ENCODE measurements around the gene CBX1. TPM values are rescaled to one million over a fixed set of nuclear protein-coding genes. Genes with fewer than 3 reads are reported as not detected.

The CBX1 gene
- polyA plus RNA-seq, 1 donor from 2014 or later, result 363 TPM

DNA sequence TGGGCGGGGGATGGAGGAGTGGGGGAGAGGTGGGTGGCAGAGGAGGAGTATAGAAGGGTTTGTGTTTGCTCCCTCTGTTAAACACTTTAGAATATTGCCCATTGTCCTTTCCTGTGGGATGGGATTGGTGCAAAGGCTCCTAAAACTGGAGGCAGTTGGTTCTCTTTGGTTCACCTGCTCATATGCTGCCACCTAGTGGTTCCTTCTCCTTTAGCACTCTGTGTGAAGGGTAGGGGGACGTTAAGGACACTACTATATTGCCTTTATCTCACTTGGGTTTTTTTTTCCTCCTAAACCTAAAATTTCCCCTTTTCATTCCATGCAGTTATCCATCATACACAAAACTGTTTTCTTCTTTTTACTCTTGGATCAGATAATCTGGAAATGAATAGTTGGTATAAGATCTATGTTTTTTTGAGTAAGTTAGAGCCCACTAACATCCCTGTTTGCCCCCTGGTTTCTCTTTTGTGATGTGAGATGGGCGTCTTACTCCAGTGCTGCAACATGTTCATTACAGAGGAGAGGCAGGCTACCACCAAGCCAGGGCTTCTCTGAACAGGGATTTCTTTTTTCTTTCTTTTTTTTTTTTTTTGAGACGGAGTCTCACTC, 30.0 kb upstream of the CBX1 start:
- H3K4me3 ChIP-seq (ENCODE audit: low read length), result no peak overlapping the region
- H3K36me3 ChIP-seq (ENCODE audit: insufficient read depth, low read length), result no peaks in the 10 kb centered on the region
- no peaks in the 10 kb centered on the region for H4K20me1 ChIP-seq (ENCODE audit: insufficient read depth)
- H3K27me3 ChIP-seq (ENCODE audit: insufficient read depth, low read depth, low read length), result no peaks in the 10 kb centered on the region
- H3K27ac ChIP-seq (ENCODE audit: low read length), result no peak overlapping the region
- H3K9me3 ChIP-seq (ENCODE audit: low read length), result no peaks in the 10 kb centered on the region
- H3K9ac ChIP-seq (ENCODE audit: low read length), result no peak overlapping the region
- no peak overlapping the region for H2AFZ ChIP-seq (ENCODE audit: low read depth, low read length)
- H3K4me2 ChIP-seq (ENCODE audit: low read length), result no peak overlapping the region
- no peaks in the 10 kb centered on the region for H3K9me2 ChIP-seq (ENCODE audit: insufficient read depth, low read length)
- H3F3A ChIP-seq (ENCODE audit: insufficient read depth, low read length, poor library complexity, severe bottlenecking), result no peaks in the 10 kb centered on the region
- H3K79me2 ChIP-seq (replicated peaks; ENCODE audit: insufficient read depth, low read length), result no peaks in the 10 kb centered on the region
- TF ChIP-seq RAD21 (conservative IDR thresholded peaks at IDR 0.05) (peak; percentile 69), SMC3 (conservative IDR thresholded peaks at IDR 0.05; ENCODE audit: poor library complexity) (peak; percentile 67), TAF1 (IDR thresholded peaks at IDR 0.05; ENCODE audit: low read depth) (no peak), POLR2AphosphoS5 (IDR thresholded peaks at IDR 0.05) (no peak), EZH2 (IDR thresholded peaks at IDR 0.05; ENCODE audit: borderline replicate concordance, insufficient read depth, low read length, poor library complexity, severe bottlenecking) (no peak), EP300 (conservative IDR thresholded peaks at IDR 0.05; ENCODE audit: poor library complexity, severe bottlenecking) (no peak), MXI1 (conservative IDR thresholded peaks at IDR 0.05; ENCODE audit: poor library complexity, severe bottlenecking) (no peak)
- TF ChIP-seq, protein P1, sequence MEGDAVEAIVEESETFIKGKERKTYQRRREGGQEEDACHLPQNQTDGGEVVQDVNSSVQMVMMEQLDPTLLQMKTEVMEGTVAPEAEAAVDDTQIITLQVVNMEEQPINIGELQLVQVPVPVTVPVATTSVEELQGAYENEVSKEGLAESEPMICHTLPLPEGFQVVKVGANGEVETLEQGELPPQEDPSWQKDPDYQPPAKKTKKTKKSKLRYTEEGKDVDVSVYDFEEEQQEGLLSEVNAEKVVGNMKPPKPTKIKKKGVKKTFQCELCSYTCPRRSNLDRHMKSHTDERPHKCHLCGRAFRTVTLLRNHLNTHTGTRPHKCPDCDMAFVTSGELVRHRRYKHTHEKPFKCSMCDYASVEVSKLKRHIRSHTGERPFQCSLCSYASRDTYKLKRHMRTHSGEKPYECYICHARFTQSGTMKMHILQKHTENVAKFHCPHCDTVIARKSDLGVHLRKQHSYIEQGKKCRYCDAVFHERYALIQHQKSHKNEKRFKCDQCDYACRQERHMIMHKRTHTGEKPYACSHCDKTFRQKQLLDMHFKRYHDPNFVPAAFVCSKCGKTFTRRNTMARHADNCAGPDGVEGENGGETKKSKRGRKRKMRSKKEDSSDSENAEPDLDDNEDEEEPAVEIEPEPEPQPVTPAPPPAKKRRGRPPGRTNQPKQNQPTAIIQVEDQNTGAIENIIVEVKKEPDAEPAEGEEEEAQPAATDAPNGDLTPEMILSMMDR (IDR thresholded peaks at IDR 0.05; ENCODE audit: poor library complexity, severe bottlenecking), result peak; percentile 70
- TF ChIP-seq, protein P2, sequence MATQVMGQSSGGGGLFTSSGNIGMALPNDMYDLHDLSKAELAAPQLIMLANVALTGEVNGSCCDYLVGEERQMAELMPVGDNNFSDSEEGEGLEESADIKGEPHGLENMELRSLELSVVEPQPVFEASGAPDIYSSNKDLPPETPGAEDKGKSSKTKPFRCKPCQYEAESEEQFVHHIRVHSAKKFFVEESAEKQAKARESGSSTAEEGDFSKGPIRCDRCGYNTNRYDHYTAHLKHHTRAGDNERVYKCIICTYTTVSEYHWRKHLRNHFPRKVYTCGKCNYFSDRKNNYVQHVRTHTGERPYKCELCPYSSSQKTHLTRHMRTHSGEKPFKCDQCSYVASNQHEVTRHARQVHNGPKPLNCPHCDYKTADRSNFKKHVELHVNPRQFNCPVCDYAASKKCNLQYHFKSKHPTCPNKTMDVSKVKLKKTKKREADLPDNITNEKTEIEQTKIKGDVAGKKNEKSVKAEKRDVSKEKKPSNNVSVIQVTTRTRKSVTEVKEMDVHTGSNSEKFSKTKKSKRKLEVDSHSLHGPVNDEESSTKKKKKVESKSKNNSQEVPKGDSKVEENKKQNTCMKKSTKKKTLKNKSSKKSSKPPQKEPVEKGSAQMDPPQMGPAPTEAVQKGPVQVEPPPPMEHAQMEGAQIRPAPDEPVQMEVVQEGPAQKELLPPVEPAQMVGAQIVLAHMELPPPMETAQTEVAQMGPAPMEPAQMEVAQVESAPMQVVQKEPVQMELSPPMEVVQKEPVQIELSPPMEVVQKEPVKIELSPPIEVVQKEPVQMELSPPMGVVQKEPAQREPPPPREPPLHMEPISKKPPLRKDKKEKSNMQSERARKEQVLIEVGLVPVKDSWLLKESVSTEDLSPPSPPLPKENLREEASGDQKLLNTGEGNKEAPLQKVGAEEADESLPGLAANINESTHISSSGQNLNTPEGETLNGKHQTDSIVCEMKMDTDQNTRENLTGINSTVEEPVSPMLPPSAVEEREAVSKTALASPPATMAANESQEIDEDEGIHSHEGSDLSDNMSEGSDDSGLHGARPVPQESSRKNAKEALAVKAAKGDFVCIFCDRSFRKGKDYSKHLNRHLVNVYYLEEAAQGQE (IDR thresholded peaks at IDR 0.05; ENCODE audit: borderline replicate concordance), result no peak

DNA sequence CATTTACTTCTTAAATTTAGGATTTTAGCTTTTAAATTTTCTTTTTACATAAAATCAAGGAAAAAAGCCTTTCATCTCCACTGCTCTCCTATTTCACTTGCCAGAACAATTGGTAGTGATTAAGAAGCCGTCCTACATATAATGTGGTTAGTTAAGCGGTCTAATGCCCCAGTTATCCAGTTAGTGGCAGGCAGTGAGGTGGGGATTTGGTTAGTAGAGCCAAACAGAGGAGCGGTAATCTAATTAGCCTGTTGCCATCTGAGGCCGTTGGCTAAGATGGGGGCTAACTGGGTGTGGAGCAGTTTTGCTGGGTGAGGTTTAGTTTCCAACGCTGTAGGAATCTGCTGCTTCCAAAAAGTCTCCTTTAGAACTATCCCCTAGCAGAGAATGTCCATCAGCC, 28.7 kb upstream of the CBX1 start:
- Histone ChIP-seq H3K4me3 (ENCODE audit: low read length) (no peak overlapping the region), H3K4me2 (ENCODE audit: low read length) (no peak overlapping the region), H3K9me3 (ENCODE audit: low read length) (no peaks in the 10 kb centered on the region), H3F3A (ENCODE audit: insufficient read depth, low read length, poor library complexity, severe bottlenecking) (no peaks in the 10 kb centered on the region), H3K79me2 (replicated peaks; ENCODE audit: insufficient read depth, low read length) (no peaks in the 10 kb centered on the region), H4K20me1 (ENCODE audit: insufficient read depth) (no peaks in the 10 kb centered on the region), H3K27ac (ENCODE audit: low read length) (no peak overlapping the region), H2AFZ (ENCODE audit: low read depth, low read length) (no peak overlapping the region), H3K27me3 (ENCODE audit: insufficient read depth, low read depth, low read length) (no peaks in the 10 kb centered on the region), H3K36me3 (ENCODE audit: insufficient read depth, low read length) (no peaks in the 10 kb centered on the region), H3K9me2 (ENCODE audit: insufficient read depth, low read length) (no peaks in the 10 kb centered on the region), H3K9ac (ENCODE audit: low read length) (no peak overlapping the region)
- TF ChIP-seq RAD21 (conservative IDR thresholded peaks at IDR 0.05) (no peak), TAF1 (IDR thresholded peaks at IDR 0.05; ENCODE audit: low read depth) (no peak), POLR2AphosphoS5 (IDR thresholded peaks at IDR 0.05) (no peak), MXI1 (conservative IDR thresholded peaks at IDR 0.05; ENCODE audit: poor library complexity, severe bottlenecking) (no peak), EZH2 (IDR thresholded peaks at IDR 0.05; ENCODE audit: borderline replicate concordance, insufficient read depth, low read length, poor library complexity, severe bottlenecking) (no peak)
- TF ChIP-seq, protein P2 (IDR thresholded peaks at IDR 0.05; ENCODE audit: borderline replicate concordance), result no peak

Data from neural cell (in vitro differentiated cells).